Keratinocyte (primary cell): ENCODE data around the gene TNFRSF4. TPM values are rescaled to one million over a fixed set of nuclear protein-coding genes. Genes with fewer than 3 reads are reported as not detected.

Experiments
- DNase-seq: peaks from one replicate; pipeline ENCODE4 v3.0.0-alpha.2; 2011; ENCODE audit warnings: low read depth, missing footprints, low spot score
- FAIRE-seq: peaks from 2 replicates; lab custom pipeline; 2011; peaks lifted over from hg19 to GRCh38; lab: Jason Lieb, UNC
- H2AFZ ChIP-seq: 2 replicates; pipeline ENCODE4 v1.6.0; 2012; ENCODE audit warnings: low read length, control low read depth, inconsistent platforms; ENCODE audit not compliant: control insufficient read depth
- H3K27ac ChIP-seq: 2 replicates; pipeline ENCODE4 v1.5.1; 2011; ENCODE audit warnings: low read length; ENCODE audit not compliant: control insufficient read depth, insufficient read depth
- H3K27me3 ChIP-seq: 3 replicates; pipeline ENCODE4 v1.6.0; 2011; ENCODE audit warnings: low read length; ENCODE audit not compliant: control insufficient read depth, insufficient read depth; ENCODE audit errors: extremely low read depth
- H3K36me3 ChIP-seq, 2 experiments: 2 replicates in 1 of 2; 3 replicates in 1 of 2; pipeline ENCODE4 v1.5.1; 2011; ENCODE audit warnings: low read length in 2 of 2, mild to moderate bottlenecking in 1 of 2; ENCODE audit not compliant: control insufficient read depth in 2 of 2, insufficient read depth in 2 of 2; ENCODE audit errors: extremely low read depth in 1 of 2
- H3K4me1 ChIP-seq: 3 replicates; pipeline ENCODE4 v1.5.1; 2011; ENCODE audit warnings: low read length; ENCODE audit not compliant: control insufficient read depth, insufficient read depth; ENCODE audit errors: extremely low read depth
- H3K4me2 ChIP-seq: 3 replicates; pipeline ENCODE4 v1.6.0; 2011; ENCODE audit warnings: low read depth, low read length; ENCODE audit not compliant: control insufficient read depth, insufficient read depth; ENCODE audit errors: extremely low read depth
- H3K4me3 ChIP-seq, 3 experiments: fragments of 200-600 bp in 1 of 3; sonication (generic) in 1 of 3; 2 replicates in 2 of 3; 3 replicates in 1 of 3; pipeline ENCODE4 v1.5.1; 2011 to 2016; ENCODE audit warnings: low read length in 3 of 3, mild to moderate bottlenecking in 3 of 3, control low read depth in 2 of 3, inconsistent platforms in 1 of 3, low read depth in 1 of 3, mixed read lengths in 1 of 3, mixed run types in 1 of 3, moderate library complexity in 1 of 3; ENCODE audit not compliant: control insufficient read depth in 2 of 3, insufficient read depth in 2 of 3; ENCODE audit errors: extremely low read depth in 1 of 3
- H3K79me2 ChIP-seq: 2 replicates; pipeline ENCODE4 v1.6.0; 2012; ENCODE audit warnings: low read length; ENCODE audit not compliant: control insufficient read depth, insufficient read depth
- H3K9ac ChIP-seq: 3 replicates; pipeline ENCODE4 v1.6.0; 2011; ENCODE audit warnings: low read length; ENCODE audit not compliant: control insufficient read depth, insufficient read depth; ENCODE audit errors: extremely low read depth
- H3K9me1 ChIP-seq: 3 replicates; pipeline ENCODE4 v1.6.0; 2011; ENCODE audit warnings: low read length; ENCODE audit not compliant: control insufficient read depth, insufficient read depth; ENCODE audit errors: extremely low read depth
- H3K9me3 ChIP-seq: 2 replicates; pipeline ENCODE4 v1.5.1; 2012; ENCODE audit warnings: low read depth, low read length; ENCODE audit not compliant: control insufficient read depth
- H4K20me1 ChIP-seq: 3 replicates; pipeline ENCODE4 v1.6.0; 2011; ENCODE audit warnings: low read length; ENCODE audit not compliant: control insufficient read depth, insufficient read depth; ENCODE audit errors: extremely low read depth
- EZH2 ChIP-seq: IDR thresholded peaks from one replicate; pipeline ENCODE4 v1.6.1; 2012; ENCODE audit warnings: inconsistent platforms, mild to moderate bottlenecking, low read length, moderate library complexity
- dilution Hi-C: fragments of 300-500 bp; cut with MboI; formaldehyde crosslinking; loops from one replicate; pipeline ENCODE4 v1.7.0; 2020; ENCODE audit warnings: low sequenced_read_pairs; ENCODE audit not compliant: extremely low pct_ligation_motif_present
- polyA plus RNA-seq, 5 experiments: library from polyadenylated mRNA; depleted of rRNA in 3 of 5; stranded (reverse) in 3 of 5; stranded (forward) in 1 of 5; unstranded in 1 of 5; fragments of >200 nt; gene quantifications; 1 replicate in 1 of 5; 2 replicates in 3 of 5; 3 replicates in 1 of 5; pipeline versions ENCODE4 v1.2.1 to v1.2.3, GENCODE V29; 2011 to 2012; ENCODE audit warnings: missing spikeins in 2 of 5, low read depth in 1 of 5, low replicate concordance in 1 of 5
- TF ChIP-seq, protein P1 (sequence below), 3 experiments: IDR thresholded peaks in 1 of 3; conservative IDR thresholded peaks in 1 of 3; optimal IDR thresholded peaks in 1 of 3; 2 replicates in 2 of 3; 3 replicates in 1 of 3; pipeline versions ENCODE3 to v1.5.1; 2011; ENCODE audit warnings: low read length in 3 of 3, mild to moderate bottlenecking in 3 of 3, moderate library complexity in 2 of 3, control low read depth in 1 of 3, inconsistent platforms in 1 of 3; ENCODE audit not compliant: insufficient read depth in 2 of 3; ENCODE audit errors: extremely low read depth in 1 of 3

TNFRSF4 gene
- polyA plus RNA-seq, 1 donor (not counting 4 experiments of a cell fraction or from before 2014, with no cell fraction given): not detected

DNA sequence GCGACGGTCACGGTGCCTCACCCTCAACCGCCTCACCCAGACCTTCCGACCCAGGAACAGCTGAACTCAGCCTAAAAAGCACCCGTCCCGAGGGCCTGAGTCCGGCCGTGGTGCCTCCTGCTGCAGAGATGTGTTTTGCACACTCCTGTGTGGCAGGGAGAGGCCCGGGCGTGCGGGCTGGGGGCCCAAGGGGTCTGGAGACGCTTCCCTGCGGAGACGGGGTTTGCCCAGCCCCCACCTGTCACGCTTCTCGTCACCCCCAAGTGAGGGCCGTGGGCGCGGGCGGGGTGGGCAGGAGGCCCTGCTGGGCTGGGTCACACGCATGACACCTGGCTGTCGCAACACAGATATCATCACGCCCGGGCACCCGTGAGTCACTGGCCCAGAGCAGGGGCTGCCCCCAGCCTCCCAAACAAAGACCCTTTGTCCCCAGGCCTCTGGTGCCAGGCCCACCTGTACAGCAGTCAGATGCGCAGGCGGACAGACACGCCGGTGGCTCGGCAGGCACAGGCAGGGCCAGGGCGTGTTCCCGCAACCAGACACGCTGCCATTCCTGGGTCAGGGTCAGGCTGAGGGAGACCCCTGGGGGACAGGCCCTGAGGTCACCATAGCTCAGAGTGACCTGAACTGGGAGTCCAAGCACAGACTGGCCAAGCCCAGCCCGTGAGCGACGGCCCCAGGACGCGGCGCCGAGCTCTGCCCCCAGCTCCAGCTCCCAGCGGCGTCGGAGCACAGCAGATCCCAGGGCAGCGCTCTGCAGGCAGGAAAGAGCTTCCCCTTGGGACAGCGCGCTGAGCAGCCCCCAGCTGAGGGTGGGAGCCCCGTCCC, 24.1 kb upstream of the TNFRSF4 start:
- H3K4me2 ChIP-seq: peak overlapping the region; percentile 45
- peaks cover 0 to 3% of the 10 kb centered on the region in 2 experiments for H3K36me3 ChIP-seq
- peak; percentile 20 for TF ChIP-seq EZH2
- TF ChIP-seq, protein P1, sequence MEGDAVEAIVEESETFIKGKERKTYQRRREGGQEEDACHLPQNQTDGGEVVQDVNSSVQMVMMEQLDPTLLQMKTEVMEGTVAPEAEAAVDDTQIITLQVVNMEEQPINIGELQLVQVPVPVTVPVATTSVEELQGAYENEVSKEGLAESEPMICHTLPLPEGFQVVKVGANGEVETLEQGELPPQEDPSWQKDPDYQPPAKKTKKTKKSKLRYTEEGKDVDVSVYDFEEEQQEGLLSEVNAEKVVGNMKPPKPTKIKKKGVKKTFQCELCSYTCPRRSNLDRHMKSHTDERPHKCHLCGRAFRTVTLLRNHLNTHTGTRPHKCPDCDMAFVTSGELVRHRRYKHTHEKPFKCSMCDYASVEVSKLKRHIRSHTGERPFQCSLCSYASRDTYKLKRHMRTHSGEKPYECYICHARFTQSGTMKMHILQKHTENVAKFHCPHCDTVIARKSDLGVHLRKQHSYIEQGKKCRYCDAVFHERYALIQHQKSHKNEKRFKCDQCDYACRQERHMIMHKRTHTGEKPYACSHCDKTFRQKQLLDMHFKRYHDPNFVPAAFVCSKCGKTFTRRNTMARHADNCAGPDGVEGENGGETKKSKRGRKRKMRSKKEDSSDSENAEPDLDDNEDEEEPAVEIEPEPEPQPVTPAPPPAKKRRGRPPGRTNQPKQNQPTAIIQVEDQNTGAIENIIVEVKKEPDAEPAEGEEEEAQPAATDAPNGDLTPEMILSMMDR (optimal IDR thresholded peaks at IDR 0.05 in 1 of 3, IDR thresholded peaks at IDR 0.05 in 1 of 3, conservative IDR thresholded peaks at IDR 0.05 in 1 of 3; ENCODE audit: extremely low read depth in 1 of 3, insufficient read depth in 2 of 3, low read length in 3 of 3): peak in 1 of 3 experiments; percentile 7
- peak overlapping the region; percentile 50 for H3K9ac ChIP-seq
- no peak overlapping the region for H3K27ac ChIP-seq
- FAIRE-seq (no peak), DNase-seq (no peak)
- peak overlapping the region in 1 of 3 experiments; percentile 13 for H3K4me3 ChIP-seq
- peaks cover 6% of the 10 kb centered on the region for H3K27me3 ChIP-seq
- no peaks in the 10 kb centered on the region for H4K20me1 ChIP-seq
- peak overlapping the region; percentile 62 for H2AFZ ChIP-seq
- peaks cover 11% of the 10 kb centered on the region for H3K79me2 ChIP-seq
- H3K9me3 ChIP-seq: no peaks in the 10 kb centered on the region
- peaks cover 15% of the 10 kb centered on the region for H3K4me1 ChIP-seq
- dilution Hi-C loops: no loop called here
- H3K9me1 ChIP-seq: no peaks in the 10 kb centered on the region

DNA sequence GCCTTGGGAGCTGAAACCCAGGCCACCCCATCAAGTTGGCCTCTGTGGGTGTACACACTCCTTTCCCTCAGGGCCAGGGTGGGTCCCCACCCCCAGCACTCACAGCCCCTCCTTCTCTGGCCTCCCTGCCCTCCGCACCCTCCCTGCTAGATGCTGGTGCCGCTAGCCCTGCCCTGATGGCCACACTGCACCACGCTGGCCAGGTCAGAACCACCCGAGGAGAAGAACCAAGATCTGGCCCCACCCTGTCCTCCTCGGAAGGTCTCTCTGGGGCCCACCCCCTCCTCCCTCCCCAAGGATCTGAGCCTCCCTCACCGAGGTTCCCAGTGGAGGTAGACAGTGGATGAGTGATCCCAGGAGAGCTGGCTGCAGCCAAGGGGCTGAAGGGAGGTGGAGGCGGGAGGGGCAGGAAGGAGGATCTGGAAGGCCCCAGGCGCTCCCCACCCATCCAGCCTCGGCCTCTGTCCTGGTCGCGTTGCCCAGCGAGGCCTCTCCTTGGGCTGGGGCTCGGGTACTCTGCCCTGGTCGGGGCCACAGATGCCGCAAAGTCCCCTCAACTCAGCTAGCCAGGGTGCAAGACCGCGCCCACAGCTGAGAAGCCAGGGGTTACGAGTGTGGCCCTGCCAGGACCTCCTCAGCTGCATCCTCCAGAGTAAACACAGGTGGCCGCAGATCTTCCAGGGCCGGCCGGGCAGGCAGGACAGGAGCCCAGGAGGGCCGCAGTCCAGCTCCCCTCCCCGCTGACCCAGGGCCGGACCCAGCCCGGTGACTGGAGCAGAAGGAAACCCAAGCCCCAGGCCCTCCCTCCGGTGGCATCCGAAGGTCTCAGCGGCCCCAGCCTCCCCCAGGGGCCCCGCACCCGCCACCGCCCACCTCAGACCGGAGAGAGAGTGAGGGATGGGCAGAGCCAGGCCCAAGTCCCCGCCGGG, 23.3 kb upstream of the TNFRSF4 start:
- Histone ChIP-seq H3K4me1 (peaks cover 15% of the 10 kb centered on the region), H3K9me1 (no peaks in the 10 kb centered on the region), H3K9me3 (peaks cover 4% of the 10 kb centered on the region), H3K27me3 (peaks cover 6% of the 10 kb centered on the region), H3K4me2 (no peak overlapping the region), H4K20me1 (no peaks in the 10 kb centered on the region), H3K79me2 (peaks cover 17% of the 10 kb centered on the region), H3K4me3 (no peak overlapping the region), H3K36me3 (peaks cover 0 to 3% of the 10 kb centered on the region in 2 experiments), H2AFZ (no peak overlapping the region), H3K27ac (no peak overlapping the region), H3K9ac (peak overlapping the region; percentile 50)
- TF ChIP-seq, protein P1 (optimal IDR thresholded peaks at IDR 0.05 in 1 of 3, IDR thresholded peaks at IDR 0.05 in 1 of 3, conservative IDR thresholded peaks at IDR 0.05 in 1 of 3; ENCODE audit: extremely low read depth in 1 of 3, insufficient read depth in 2 of 3, low read length in 3 of 3): no peak
- no peak for TF ChIP-seq EZH2
- FAIRE-seq: no peak
- DNase-seq: no peak
- dilution Hi-C loops: no loop called here
